ENCODE results near the gene HTRA3. TPM values are rescaled to one million over a fixed set of nuclear protein-coding genes. Genes with fewer than 3 reads are reported as not detected.
A peak's percentile ranks its signal among the peaks of the same experiment; 100 is the strongest.

Gene HTRA3
- total RNA-seq, 2 donors from 2014 or later = 3.2 to 4.6 TPM

DNA sequence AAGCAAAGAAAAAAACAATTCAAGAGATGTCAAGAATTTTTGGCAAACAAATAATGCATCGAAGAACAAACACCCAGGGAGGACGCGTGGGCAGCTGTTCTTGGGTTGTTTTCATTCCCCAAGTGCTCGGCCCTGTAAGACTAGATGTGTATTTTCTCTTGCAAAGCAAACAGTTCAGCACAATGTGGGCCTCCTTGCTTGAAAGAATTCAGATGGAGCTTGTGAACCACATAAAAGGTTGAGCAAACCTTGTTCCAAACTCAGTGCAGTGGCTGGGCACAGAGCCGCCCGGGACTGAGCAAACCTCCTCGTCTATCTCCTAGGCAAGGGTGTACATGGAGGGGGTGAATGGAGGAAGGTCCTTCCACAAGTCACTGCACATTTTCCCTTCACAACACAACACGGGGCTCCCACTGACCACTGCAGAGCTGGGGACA is 82.4 kb downstream of the HTRA3 start:
- Mint-ChIP-seq H3K27ac (no peak overlapping the region), H3K9me3 (no peaks in the 10 kb centered on the region), H3K36me3 (ENCODE audit: low read depth) (no peaks in the 10 kb centered on the region), H3K27me3 (ENCODE audit: insufficient read depth) (peaks cover 6% of the 10 kb centered on the region), H3K4me3 (no peak overlapping the region), H3K4me1 (peaks cover 6% of the 10 kb centered on the region)
- Histone ChIP-seq H3K4me1 (ENCODE audit: control insufficient read depth, insufficient read depth, low read length) (no peaks in the 10 kb centered on the region), H3K36me3 (ENCODE audit: control insufficient read depth, insufficient read depth, low read length) (no peaks in the 10 kb centered on the region), H3K27ac (ENCODE audit: low read depth, low read length) (no peak overlapping the region), H3K9ac (ENCODE audit: extremely low read depth, low read length, poor library complexity, severe bottlenecking) (no peak overlapping the region), H3K27me3 (ENCODE audit: control insufficient read depth, insufficient read depth, low read length, poor library complexity, severe bottlenecking) (no peaks in the 10 kb centered on the region), H3K4me3 (ENCODE audit: low read length) (no peak overlapping the region), H3K9me3 (ENCODE audit: control insufficient read depth, low read length) (no peaks in the 10 kb centered on the region)
- TF ChIP-seq, protein P1, sequence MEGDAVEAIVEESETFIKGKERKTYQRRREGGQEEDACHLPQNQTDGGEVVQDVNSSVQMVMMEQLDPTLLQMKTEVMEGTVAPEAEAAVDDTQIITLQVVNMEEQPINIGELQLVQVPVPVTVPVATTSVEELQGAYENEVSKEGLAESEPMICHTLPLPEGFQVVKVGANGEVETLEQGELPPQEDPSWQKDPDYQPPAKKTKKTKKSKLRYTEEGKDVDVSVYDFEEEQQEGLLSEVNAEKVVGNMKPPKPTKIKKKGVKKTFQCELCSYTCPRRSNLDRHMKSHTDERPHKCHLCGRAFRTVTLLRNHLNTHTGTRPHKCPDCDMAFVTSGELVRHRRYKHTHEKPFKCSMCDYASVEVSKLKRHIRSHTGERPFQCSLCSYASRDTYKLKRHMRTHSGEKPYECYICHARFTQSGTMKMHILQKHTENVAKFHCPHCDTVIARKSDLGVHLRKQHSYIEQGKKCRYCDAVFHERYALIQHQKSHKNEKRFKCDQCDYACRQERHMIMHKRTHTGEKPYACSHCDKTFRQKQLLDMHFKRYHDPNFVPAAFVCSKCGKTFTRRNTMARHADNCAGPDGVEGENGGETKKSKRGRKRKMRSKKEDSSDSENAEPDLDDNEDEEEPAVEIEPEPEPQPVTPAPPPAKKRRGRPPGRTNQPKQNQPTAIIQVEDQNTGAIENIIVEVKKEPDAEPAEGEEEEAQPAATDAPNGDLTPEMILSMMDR (conservative IDR thresholded peaks at IDR 0.05) = no peak
- WGBS, 2 experiments (ENCODE audit: insufficient coverage in 1 of 2, insufficient read length in 1 of 2) = 88 to 95% methylated on average over 5 to 8 of the region's 8 CpGs
- no peak for DNase-seq

DNA sequence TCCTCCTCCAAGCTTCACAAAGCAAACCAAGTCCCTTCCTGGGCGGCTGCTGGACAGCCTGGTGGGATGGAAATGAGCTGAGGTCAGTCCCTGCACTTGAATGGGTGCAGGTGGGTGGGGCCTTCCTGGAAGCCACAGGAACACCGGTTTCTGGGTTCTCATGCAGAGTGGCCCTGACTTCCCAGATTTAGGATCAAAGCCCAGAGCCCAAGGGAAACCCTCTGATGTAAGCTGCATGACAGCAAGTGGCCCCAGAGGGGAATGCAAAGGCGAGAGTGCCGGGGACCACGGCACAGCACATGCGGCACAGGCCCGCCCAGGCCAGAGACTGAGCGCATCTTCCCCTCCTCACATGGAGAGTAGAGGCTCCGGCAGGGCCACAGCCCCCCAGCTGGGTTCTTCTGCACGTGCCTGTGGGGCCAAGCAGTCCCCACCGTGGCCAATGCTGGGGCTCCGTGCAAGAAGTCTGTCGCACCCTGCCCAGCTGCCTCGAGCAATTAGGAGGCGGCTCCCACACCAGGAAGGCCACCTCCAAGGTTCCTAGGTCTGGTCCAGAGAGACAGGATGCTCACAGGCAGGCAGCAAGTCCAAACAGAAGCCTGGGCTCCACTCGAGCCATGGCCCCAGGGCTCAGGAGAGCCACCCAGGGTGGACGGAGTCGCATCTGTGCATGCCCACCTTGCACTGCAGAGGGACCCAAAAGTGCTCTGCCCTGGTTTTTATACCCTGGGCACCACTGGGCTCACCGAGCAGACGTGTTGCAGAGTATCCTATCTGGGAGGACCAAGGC is 83.0 kb downstream of the HTRA3 start:
- 75 to 79% methylated on average over 14 to 20 of the region's 20 CpGs for WGBS, 2 experiments (ENCODE audit: insufficient coverage in 1 of 2, insufficient read length in 1 of 2)
- Histone ChIP-seq H3K9me3 (ENCODE audit: control insufficient read depth, low read length) (no peaks in the 10 kb centered on the region), H3K36me3 (ENCODE audit: control insufficient read depth, insufficient read depth, low read length) (no peaks in the 10 kb centered on the region), H3K9ac (ENCODE audit: extremely low read depth, low read length, poor library complexity, severe bottlenecking) (no peak overlapping the region), H3K4me3 (ENCODE audit: low read length) (no peak overlapping the region), H3K27me3 (ENCODE audit: control insufficient read depth, insufficient read depth, low read length, poor library complexity, severe bottlenecking) (no peaks in the 10 kb centered on the region), H3K4me1 (ENCODE audit: control insufficient read depth, insufficient read depth, low read length) (no peaks in the 10 kb centered on the region), H3K27ac (ENCODE audit: low read depth, low read length) (no peak overlapping the region)
- TF ChIP-seq, protein P1 (conservative IDR thresholded peaks at IDR 0.05) = no peak
- Mint-ChIP-seq H3K4me1 (peaks cover 7% of the 10 kb centered on the region), H3K27me3 (ENCODE audit: insufficient read depth) (peaks cover 6% of the 10 kb centered on the region), H3K27ac (no peak overlapping the region), H3K9me3 (no peaks in the 10 kb centered on the region), H3K36me3 (ENCODE audit: low read depth) (no peaks in the 10 kb centered on the region), H3K4me3 (no peak overlapping the region)
- peak; percentile 52 for DNase-seq

DNA sequence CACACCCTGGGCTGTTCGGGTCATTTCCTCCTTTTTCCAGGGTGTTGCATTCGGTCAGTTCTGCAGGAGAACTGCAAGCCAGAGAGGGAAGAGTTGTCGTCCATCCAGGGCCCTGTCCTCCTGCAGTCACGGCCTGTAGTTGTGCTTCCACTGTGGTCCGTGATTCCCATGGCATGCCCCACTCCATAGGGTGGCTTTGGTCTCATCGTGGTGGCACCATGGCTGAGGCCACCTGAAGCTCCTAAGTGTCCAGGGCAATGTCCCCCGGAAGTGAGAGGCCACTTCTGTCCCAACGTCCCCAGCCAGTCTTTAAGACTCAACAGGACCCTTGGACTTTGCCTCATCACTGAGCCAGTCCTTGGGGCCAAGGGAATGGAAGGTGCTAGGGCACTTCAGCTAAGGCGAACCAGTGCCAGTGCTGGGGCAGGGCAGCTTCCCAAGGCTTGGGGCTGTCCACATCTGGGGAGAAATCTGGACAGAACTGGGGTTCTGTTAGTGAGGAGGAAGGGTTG is 83.7 kb downstream of the HTRA3 start:
- H3K36me3 Mint-ChIP-seq (ENCODE audit: low read depth) = no peaks in the 10 kb centered on the region
- Histone ChIP-seq H3K36me3 (ENCODE audit: control insufficient read depth, insufficient read depth, low read length) (no peaks in the 10 kb centered on the region), H3K9me3 (ENCODE audit: control insufficient read depth, low read length) (no peaks in the 10 kb centered on the region), H3K4me1 (ENCODE audit: control insufficient read depth, insufficient read depth, low read length) (no peaks in the 10 kb centered on the region), H3K27ac (ENCODE audit: low read depth, low read length) (no peak overlapping the region), H3K27me3 (ENCODE audit: control insufficient read depth, insufficient read depth, low read length, poor library complexity, severe bottlenecking) (no peaks in the 10 kb centered on the region), H3K4me3 (ENCODE audit: low read length) (no peak overlapping the region), H3K9ac (ENCODE audit: extremely low read depth, low read length, poor library complexity, severe bottlenecking) (no peak overlapping the region)
- H3K9me3 Mint-ChIP-seq = no peaks in the 10 kb centered on the region
- H3K27me3 Mint-ChIP-seq (ENCODE audit: insufficient read depth) = peaks cover 6% of the 10 kb centered on the region
- H3K4me1 Mint-ChIP-seq = peaks cover 10% of the 10 kb centered on the region
- no peak overlapping the region for H3K27ac Mint-ChIP-seq
- TF ChIP-seq, protein P1 (conservative IDR thresholded peaks at IDR 0.05) = no peak
- 93 to 95% methylated on average over 7 to 9 of the region's 9 CpGs for WGBS, 2 experiments (ENCODE audit: insufficient coverage in 1 of 2, insufficient read length in 1 of 2)
- DNase-seq = peak; percentile 25
- H3K4me3 Mint-ChIP-seq = no peak overlapping the region
